Neutrophil (primary cell): ENCODE results near the gene TLR2.
A peak's percentile ranks its signal among the peaks of the same experiment; 100 is the strongest.

Source experiments
- H3K27ac ChIP-seq: fragments of 200-600 bp; sonication (generic); 2 replicates; pipeline ENCODE4 v1.5.1; 2016; ENCODE audit warnings: mild to moderate bottlenecking, moderate library complexity
- H3K27me3 ChIP-seq: fragments of 200-600 bp; sonication (generic); 2 replicates; pipeline ENCODE4 v1.6.0; 2016; ENCODE audit warnings: mild to moderate bottlenecking
- H3K36me3 ChIP-seq: fragments of 200-600 bp; sonication (generic); 2 replicates; pipeline ENCODE4 v1.5.1; 2017
- H3K4me1 ChIP-seq, 2 experiments: fragments of 200-600 bp in 1 of 2; sonication (generic) in 1 of 2; 1 replicate in 1 of 2; 2 replicates in 1 of 2; pipeline versions ENCODE4 v1.5.1 to v1.6.1; 2013 to 2016; ENCODE audit warnings: low read depth in 1 of 2, low read length in 1 of 2, mild to moderate bottlenecking in 1 of 2, moderate library complexity in 1 of 2; ENCODE audit not compliant: control insufficient read depth in 1 of 2, insufficient read depth in 1 of 2
- H3K4me3 ChIP-seq, 2 experiments: fragments of 200-600 bp in 1 of 2; sonication (generic) in 1 of 2; 1 replicate in 1 of 2; 2 replicates in 1 of 2; pipeline ENCODE4 v1.5.1; 2013 to 2016; ENCODE audit warnings: low read depth in 1 of 2, low read length in 1 of 2, mild to moderate bottlenecking in 1 of 2, moderate library complexity in 1 of 2
- H3K9me3 ChIP-seq: fragments of 200-600 bp; sonication (generic); 2 replicates; pipeline ENCODE4 v1.5.1; 2016
- CTCF ChIP-seq: fragments of 200-600 bp; sonication (generic); IDR thresholded peaks from 2 replicates; pipeline ENCODE4 v1.5.1; 2016; ENCODE audit warnings: antibody characterized with exemption

TLR2 gene

DNA sequence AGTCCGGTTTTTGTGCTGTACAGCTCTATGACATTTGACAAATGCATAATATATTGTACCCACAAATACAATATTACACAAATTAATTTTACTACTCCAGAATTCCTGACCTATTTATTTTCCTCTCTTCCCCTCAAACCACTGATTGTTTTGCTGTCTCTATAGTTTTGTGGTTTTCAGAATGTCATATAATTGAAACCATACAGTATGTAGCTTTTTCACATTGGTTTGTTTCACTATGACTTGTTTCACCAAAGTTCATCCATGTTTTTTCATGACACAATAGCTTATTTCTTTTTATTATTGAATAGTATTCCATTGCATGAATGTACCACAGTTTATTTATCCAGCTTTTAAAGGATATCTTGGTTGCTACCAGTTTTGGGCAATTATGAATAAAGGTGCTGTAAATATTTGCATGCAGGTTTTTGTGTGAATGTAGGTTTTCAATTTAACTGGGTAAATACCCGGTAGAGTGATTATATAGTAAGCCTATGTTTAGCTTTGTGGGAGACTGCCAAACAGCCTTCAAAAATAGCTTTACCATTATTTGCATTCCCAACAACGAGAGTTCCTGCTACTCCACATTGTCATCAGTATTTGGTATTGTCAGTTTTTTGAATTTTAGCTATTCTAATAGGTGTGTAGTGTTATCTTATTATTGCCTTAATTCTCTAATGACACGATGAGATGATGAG lies 49.8 kb downstream of the TLR2 start:
- no peak overlapping the region for H3K27ac ChIP-seq
- H3K36me3 ChIP-seq: no peaks in the 10 kb centered on the region
- no peaks in the 10 kb centered on the region for H3K9me3 ChIP-seq
- no peaks in the 10 kb centered on the region for H3K4me1 ChIP-seq
- TF ChIP-seq CTCF: no peak
- no peaks in the 10 kb centered on the region for H3K27me3 ChIP-seq
- H3K4me3 ChIP-seq: no peak overlapping the region

GRCh38 chr4:153735906-153736461 lies 51.9 kb downstream of the TLR2 start:
- H3K36me3 ChIP-seq: no peaks in the 10 kb centered on the region
- H3K4me1 ChIP-seq: no peaks in the 10 kb centered on the region
- H3K4me3 ChIP-seq: no peak overlapping the region
- H3K27me3 ChIP-seq: no peaks in the 10 kb centered on the region
- H3K27ac ChIP-seq: no peak overlapping the region
- no peaks in the 10 kb centered on the region for H3K9me3 ChIP-seq
- TF ChIP-seq CTCF: no peak

DNA sequence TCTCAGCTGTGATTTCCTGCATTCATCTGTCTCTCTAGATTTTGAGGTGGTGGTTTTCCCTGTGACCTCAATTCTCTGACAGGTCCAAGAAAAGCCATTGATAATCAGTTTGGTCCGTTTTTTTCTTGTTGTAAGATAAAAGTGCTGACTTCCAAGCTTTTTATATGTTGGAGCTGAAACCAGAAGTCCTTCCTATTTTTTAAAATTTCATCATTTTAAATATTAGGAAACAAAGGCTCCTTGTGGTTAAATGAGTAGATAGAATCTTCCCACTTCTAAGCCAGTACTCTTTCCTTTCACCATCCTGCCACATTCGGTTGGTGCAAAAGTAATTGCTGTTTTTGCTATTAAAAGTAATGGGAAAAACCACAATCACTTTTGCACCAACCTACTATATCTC lies 57.5 kb downstream of the TLR2 start:
- Histone ChIP-seq H3K27ac (no peak overlapping the region), H3K27me3 (no peaks in the 10 kb centered on the region), H3K9me3 (no peaks in the 10 kb centered on the region), H3K4me3 (no peak overlapping the region), H3K36me3 (no peaks in the 10 kb centered on the region), H3K4me1 (peaks cover 6 to 7% of the 10 kb centered on the region in 2 experiments)
- TF ChIP-seq CTCF: no peak

- no peaks in the 10 kb centered on the region for H3K36me3 ChIP-seq
- no peaks in the 10 kb centered on the region for H3K9me3 ChIP-seq
- TF ChIP-seq CTCF: no peak
- no peak overlapping the region for H3K4me3 ChIP-seq
- no peaks in the 10 kb centered on the region for H3K27me3 ChIP-seq
- H3K27ac ChIP-seq: no peak overlapping the region
- peaks cover 15 to 19% of the 10 kb centered on the region in 2 experiments for H3K4me1 ChIP-seq
These were observed 61.6 kb downstream of the TLR2 start for GRCh38 chr4:153745651-153746050.

DNA sequence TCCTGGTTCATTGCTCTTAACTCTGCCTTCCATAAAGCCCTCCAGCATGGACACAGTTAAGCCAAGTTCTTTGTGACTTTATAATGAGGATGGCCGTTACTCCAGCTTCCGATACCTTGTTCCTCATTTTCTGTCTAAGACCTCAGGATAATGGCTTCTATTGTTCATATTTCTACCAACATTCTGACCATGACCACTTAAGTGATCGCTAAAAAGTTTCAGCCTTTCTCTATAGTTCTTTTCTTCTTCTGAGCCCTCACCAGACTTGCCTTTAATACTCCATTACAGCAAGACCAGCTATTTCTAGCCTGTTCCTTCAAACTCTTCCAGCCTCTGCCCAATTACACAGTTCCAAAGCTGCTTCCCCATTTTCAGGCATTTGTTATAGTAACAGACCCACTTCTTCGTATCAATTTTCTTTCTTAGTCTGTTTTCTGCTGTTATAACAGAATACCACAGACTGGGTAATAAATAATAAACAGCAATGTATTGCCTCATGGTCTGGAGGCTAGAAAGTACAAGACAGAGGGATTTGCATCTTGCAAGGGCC lies 63.4 kb downstream of the TLR2 start:
- H3K36me3 ChIP-seq: no peaks in the 10 kb centered on the region
- H3K4me1 ChIP-seq: peaks cover 9 to 12% of the 10 kb centered on the region in 2 experiments
- TF ChIP-seq CTCF: no peak
- peak overlapping the region; percentile 56 for H3K27ac ChIP-seq
- no peak overlapping the region for H3K4me3 ChIP-seq
- H3K9me3 ChIP-seq: no peaks in the 10 kb centered on the region
- H3K27me3 ChIP-seq: no peaks in the 10 kb centered on the region
